Esophagus muscularis mucosa (tissue), 3 donors: Measurements from ENCODE around the gene TOMM5.

Experiments
- CTCF ChIP-seq, 3 experiments: fragments of 200-600 bp in 2 of 3; fragments of 450-650 bp in 1 of 3; sonication (generic) in 2 of 3; IDR thresholded peaks; one replicate each; pipeline ENCODE4 v1.5.1; 2017 to 2019; ENCODE audit warnings: antibody characterized with exemption in 3 of 3, mild to moderate bottlenecking in 2 of 3, moderate library complexity in 1 of 3
- POLR2A ChIP-seq: fragments of 450-650 bp; IDR thresholded peaks from one replicate; pipeline ENCODE4 v1.6.1; 2017; ENCODE audit warnings: antibody characterized with exemption, moderate library complexity, mild to moderate bottlenecking, low read depth

- TF ChIP-seq CTCF (IDR thresholded peaks at IDR 0.05) (no peak), POLR2A (no peak)
These were observed 44.4 kb upstream of the TOMM5 start for GRCh38 chr9:37636511-37637448.
